ENCODE results near the gene FDCSP. TPM values are rescaled to one million over a fixed set of nuclear protein-coding genes. Genes with fewer than 3 reads are reported as not detected.
"Not testable (repeated sequence)": the region's sequence is repeated elsewhere in the genome, so short reads cannot be mapped to it uniquely, and the experiment has no call there.

Gene FDCSP
- polyA plus RNA-seq, 3 donors: 0.31 to 0.68 (median 0.56) TPM

DNA sequence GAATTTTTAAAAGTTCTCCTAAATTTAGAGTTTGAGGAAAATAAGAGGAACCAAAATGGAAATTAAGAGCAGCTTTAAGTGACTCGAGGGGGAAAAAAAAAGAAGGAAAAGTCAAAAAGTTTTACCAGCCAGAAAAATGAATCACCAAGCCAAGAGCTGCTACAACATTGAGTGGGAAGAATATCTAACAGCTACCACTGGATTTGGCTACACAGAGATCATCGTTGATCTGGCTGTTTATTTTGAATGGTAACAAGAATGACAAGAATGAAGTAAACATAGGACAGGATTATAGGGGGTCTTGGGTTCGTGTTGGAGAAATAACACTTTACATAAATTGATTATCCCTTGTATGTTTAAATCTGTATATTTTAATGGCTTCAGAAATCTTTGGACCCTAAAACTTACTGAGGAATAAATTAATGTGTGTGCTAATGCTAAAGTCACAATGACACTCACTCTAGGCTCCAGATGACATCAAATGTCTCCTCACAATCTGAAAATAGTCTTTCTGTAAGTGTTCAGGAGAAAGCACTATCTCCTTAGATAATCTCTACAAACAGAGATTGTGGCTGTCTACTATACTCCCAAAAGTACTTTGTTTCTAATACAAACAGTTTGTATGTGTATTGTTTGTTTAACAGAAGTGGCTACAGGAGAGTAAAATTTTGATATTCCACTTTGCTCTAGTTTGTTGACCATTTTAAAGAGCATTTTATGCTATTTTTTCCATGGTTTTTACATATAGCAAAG, 13.4 kb downstream of the FDCSP start:
- DNase-seq: no peak

DNA sequence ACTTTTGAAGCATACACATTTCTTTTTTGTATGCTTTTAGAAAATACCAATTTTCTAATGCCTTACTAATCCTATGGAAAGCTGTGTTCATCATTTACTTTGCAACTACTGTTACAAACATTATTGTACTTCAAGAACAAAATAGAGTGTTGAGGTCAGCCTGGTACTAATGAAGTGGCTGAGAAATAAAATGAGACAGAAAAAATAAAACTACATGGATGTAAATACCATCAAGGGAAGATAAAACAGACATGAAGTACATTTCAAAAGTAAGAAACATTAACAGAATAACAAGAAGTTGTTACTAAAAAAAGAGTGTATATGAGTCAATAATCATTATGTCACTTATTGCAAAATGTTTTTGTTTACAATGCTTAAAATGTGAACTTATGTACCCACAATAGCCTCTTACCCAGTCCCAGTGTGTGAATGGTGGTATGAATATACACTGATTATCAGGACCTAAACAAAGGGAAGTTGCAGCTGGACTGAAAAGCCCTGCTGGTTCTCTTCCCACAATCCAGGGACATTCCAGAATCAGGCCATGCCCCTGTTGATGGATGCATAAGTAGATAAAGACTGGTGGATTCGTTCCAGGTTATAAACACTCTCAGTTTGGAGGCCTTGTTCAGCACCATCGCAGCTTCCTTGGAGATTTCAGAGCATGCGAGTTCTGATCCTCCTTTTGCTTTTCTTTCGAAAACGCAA, 14.1 kb downstream of the FDCSP start:
- no peak for DNase-seq

GRCh38 chr4:70242297-70242696, 16.4 kb downstream of the FDCSP start, which contains the start of gene CSN3:
Gene CSN3, plus strand, starts transcription at chr4:70242597. Its CDS starts 2,223 bp downstream, at chr4:70244820.
- not testable (repeated sequence) for DNase-seq

GRCh38 chr4:70243091-70243490, 17.2 kb downstream of the FDCSP start:
- DNase-seq: no peak

- no peak for DNase-seq
Observed at GRCh38 chr4:70251250-70251944, 25.5 kb downstream of the FDCSP start.

GRCh38 chr4:70251945-70252277, 26.0 kb downstream of the FDCSP start:
- DNase-seq: no peak

GRCh38 chr4:70269674-70270073, 43.8 kb downstream of the FDCSP start:
- DNase-seq: no peak

GRCh38 chr4:70277121-70277520, 51.2 kb downstream of the FDCSP start:
- no peak for DNase-seq

DNA sequence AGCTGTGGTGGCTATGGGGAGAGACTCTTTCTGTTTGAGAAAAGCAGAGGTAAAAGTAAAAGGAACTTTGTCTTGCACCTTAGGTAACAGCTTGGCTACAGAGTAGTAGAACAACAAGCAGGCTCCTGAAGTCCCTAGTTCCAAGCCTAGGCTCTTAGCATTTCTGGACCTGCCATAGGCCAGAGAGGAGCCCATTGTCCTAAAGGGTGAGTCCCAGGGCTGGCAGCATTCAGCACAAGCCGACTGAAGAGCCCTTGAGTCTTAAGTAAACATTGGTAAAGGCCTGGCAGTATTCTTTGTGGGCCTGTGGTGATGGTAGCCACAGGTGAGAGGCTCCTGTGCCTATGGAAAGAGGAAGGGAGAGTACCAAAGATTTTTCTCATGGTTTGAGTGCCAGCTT, 54.6 kb downstream of the FDCSP start:
- DNase-seq: no peak

Other genes starting within 250 kb of the FDCSP start
- gene STATH, start 230.2 kb upstream of the FDCSP start, polyA plus RNA-seq (ENCODE audit: insufficient read length in 3 of 3): under 1 TPM in 2 of 3 donors, not detected in 1; 0.44 to 0.50 TPM
- not detected for gene HTN3, start 197.7 kb upstream of the FDCSP start, polyA plus RNA-seq (ENCODE audit: insufficient read length in 3 of 3)
- under 1 TPM; 0.03 to 0.10 (median 0.04) TPM for gene HTN1, start 175.7 kb upstream of the FDCSP start, polyA plus RNA-seq (ENCODE audit: insufficient read length in 3 of 3)
- gene PRR27, start 71.9 kb upstream of the FDCSP start, polyA plus RNA-seq (ENCODE audit: insufficient read length in 3 of 3): under 1 TPM in 2 of 3 donors, not detected in 1; 0.04 to 0.10 TPM
- 1 to 10 TPM; 1.3 to 2.1 (median 1.7) TPM for gene ODAM, start 30.4 kb upstream of the FDCSP start, polyA plus RNA-seq (ENCODE audit: insufficient read length in 3 of 3)
- not detected for gene CSN3, start 16.5 kb downstream of the FDCSP start, polyA plus RNA-seq (ENCODE audit: insufficient read length in 3 of 3)
- gene CABS1, start 108.9 kb downstream of the FDCSP start, polyA plus RNA-seq (ENCODE audit: insufficient read length in 3 of 3): under 1 TPM in 2 of 3 donors, not detected in 1; 0.06 to 0.22 TPM
- gene SMR3A, start 134.6 kb downstream of the FDCSP start, polyA plus RNA-seq (ENCODE audit: insufficient read length in 3 of 3): not detected
- not detected for gene SMR3B, start 157.0 kb downstream of the FDCSP start, polyA plus RNA-seq (ENCODE audit: insufficient read length in 3 of 3)
- not detected for gene OPRPN, start 171.8 kb downstream of the FDCSP start, polyA plus RNA-seq (ENCODE audit: insufficient read length in 3 of 3)
- under 1 TPM in 2 of 3 donors, not detected in 1; 0.09 to 0.13 TPM for gene MUC7, start 246.1 kb downstream of the FDCSP start, polyA plus RNA-seq (ENCODE audit: insufficient read length in 3 of 3)

All from renal pelvis (tissue), 4 donors.